HPDE6-E6E7 (cell line): ENCODE results near the gene PCDH9.

Experiments
- DNase-seq: peaks from one replicate; pipeline ENCODE4 v3.0.0; 2011; ENCODE audit warnings: missing footprints; ENCODE audit errors: extremely low spot score

PCDH9 gene

DNA sequence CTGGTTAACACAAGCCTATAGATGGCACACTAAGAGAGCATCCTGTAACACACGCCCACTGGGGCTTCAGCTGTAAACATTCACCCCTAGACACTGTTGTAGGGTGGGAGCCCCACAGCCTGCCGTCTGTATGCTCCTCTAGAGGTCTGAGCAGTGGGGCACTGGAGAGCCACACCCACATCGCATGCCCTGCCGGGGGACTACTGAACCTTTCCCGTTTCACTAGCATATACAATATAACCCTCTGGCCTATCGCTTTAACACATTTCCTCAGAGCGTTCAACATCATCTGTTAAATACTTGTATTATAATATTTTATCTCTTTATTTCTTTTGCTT, 73.4 kb downstream of the PCDH9 start:
- DNase-seq: no peak

DNA sequence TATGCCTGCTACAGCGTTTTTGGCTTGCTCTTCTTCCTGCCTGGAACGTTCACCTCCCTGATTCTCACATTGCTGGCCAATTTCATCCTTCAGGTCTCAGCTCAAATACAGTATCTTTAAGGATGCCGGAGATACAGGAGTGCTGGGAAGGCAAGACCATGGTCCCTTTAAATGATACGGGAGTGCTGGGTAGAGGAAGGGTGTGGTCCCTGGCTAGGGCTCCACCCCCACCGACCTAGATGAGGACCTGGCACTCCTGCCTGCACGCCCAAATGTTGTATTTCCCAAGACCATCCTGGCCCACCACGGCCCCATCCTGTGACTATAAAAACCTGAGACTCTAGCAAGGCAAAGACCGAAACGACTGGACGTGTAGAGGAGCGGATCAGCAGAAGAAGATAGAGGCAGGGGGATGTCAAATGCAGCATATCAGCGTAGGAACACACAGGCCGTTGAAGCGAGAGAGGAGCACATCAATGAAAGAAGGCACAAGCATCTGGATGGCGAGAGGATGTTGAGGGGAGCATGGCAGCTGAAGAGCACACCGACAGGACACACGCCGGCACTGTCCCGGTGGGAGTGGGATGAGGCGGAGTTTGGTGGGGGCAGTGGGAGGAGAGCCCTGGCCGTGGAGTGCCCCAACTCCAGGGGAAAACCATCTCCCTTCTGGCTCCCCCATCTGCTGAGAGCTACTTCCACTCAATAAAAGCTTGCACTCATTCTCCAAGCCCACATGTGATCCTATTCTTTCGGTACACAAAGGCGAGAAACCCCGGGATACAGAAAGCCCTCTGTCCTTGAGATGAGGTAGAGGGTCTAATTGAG, 74.0 kb downstream of the PCDH9 start:
- no peak for DNase-seq

DNA sequence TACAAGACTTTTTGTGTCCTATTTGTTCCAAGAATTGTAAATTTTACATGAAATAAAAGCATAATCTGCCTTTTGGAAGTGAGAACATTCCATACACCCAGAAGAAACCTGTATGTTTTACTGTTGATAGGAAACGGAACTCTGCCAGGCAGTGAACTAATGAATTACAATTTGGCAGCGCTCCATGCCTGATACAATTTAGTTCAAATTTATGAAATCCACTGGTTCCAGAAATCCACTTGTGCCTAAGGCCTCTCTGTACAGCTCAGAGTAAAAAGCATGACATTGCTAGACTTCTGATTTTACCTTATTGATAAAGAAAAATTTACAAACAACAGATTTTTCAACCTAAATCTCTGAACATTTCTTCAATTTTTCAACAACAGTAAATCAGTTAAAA, 78.1 kb downstream of the PCDH9 start:
- no peak for DNase-seq

DNA sequence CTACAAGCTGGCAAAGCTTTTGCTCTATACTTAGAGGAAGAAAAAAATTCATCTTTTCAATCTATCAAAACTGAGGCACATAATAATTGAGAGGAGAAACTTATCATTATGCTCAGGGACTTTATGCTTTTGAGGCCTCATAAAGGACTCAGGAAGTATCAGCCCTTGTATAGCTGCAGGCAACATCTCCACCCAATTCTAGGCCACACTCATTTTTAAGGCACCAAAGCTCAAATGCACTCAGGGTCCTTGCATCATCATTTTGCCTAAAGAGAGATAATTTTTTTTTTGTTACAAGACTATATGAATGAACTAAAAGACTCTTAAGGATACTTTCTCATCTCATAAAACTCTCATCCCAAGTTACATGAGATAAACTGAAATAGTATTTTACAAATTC, 78.5 kb downstream of the PCDH9 start:
- DNase-seq: no peak

DNA sequence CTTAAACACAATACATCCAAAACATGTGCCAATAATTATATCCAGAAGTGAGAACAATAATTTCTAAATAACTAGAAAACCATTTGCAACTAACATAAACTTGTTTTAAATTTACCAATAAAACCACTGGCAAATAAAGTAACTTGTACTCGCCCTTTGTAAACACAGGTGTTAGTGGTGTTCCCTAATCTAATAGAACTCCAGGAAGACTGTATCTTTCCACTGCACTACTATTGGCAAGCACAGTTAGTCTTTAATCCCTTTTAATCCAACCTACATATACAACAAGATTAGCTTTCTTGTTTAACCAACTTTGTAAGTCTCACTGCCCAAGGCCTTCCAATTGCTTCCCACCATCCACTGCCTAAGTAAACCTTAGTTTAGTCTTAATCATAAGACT, 79.5 kb downstream of the PCDH9 start:
- DNase-seq: no peak

DNA sequence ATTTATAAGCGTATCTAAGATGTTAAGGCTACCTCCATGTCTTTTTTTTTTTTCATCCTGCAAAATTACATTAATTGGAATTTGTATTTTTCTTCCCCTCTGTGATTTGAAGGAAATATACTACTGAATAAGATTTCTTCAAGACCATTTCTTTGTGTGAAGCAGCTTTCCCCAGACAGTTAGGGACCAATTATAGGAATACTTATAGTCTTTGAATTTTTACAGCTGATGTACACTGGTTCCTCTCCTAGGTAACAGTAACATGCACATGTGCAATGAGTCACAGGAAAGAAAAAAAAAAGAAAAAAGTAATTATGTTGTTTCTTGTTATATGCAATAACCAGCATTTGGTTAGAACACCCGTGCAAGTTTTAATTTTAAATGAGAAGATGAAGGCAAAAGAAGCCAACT, 82.0 kb downstream of the PCDH9 start:
- peak; percentile 1 for DNase-seq

DNA sequence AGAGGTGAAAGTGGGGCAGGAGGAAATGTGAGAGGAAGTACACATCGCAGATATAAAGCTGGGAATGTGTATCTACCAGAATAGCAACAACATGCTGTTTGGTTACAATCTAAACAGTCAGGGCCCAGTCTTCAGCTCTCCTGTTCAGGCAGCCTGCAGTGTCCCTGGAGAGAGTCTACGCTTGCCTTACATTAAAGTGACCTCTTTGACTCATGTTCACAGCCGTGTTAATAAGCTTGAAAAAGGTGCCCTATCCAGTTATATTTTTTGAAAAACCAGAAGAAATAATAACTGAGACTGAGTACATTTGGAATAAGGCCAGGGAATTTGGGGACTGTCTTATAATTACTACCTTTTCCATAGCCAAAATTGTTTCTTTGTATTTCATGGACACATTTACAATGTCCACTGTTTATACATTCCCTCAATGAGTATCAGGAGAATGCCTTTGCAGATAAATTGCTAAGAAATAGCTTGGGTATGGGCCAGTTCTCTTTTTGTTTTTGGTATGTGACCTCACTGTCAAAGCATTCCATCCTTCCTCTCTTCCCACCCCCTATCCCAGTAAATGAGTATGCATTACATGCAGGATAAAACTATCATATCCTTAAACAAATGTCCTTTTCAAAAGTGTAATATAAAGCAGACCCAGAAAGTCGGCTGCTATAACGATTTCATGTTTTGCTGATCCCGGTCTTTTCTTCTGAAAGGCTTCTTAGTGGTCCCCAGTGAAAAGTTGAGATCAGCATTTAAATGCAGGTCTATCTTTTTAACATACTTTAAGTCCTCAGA, 82.6 kb downstream of the PCDH9 start:
- DNase-seq: no peak

DNA sequence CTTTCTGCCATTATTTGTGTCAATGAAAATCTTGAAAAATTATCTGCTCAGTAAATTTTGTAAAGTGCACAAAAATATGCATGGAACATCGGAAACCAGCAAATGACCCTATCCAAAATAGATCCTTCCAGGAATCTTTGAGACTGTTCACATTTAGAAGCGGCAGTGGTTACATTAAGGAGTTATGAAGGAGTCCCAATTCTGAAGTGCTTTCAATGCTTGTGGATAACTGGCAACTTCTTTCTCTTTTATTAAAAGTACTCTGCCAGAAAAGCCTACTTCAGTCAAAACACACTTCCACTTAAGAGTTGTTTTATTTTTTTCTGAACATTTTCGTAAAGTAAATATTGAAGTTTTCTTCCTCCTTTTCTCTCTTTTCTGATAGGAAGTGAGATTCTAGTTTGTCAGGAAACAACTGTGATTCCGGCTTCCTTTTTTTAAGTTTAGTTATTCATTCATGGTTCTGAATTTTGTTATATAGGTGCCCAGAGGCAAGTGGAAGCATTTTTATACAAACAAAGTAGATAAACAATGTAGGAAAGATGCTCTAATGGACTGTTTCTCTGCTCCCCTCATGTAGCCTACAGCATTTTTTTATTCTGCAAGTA, 83.5 kb downstream of the PCDH9 start:
- no peak for DNase-seq

DNA sequence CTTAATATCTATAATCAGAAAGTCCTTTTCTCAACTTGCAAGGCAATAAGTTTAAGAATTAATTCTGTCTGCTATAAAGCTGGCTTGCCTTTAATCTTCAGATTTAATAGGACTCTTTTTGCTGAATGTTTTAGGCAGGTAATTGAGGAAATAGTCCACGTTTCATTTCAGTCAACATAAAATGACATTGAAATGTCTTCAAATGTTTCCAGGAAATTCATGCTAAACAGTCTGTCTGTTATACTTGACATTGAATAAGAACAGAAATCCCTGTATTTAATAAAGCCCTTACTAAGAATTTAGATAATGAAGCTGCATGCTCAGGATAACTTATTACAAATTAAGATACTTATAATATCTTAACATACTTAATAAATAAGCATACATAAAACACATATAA, 84.2 kb downstream of the PCDH9 start:
- no peak for DNase-seq

DNA sequence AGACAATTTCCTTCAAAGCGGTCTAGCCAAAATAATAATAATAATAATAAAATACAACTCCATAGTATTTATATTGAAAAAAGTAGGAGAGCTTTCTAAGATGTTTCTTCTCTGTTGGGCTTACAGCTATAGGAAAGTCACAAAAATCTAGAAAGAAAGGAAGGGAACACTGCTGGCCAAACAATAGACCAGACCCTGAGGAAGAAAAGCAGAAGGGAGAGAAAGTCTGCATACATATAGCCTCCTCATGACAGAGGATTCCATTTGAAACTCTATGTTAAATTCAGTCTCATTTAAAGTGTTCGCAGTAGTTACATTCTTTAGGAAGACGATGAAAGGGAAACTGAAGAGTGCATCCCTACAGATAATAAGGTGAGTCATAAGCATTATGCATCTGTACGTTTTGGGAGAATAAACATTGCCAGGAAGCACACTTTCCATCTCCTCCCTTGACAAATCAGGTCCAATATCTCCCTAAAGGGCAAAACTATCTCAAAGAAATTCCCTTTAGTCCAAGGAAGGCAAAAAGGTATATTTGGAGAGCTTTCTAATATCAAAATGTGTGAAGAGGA, 86.5 kb downstream of the PCDH9 start:
- no peak for DNase-seq

DNA sequence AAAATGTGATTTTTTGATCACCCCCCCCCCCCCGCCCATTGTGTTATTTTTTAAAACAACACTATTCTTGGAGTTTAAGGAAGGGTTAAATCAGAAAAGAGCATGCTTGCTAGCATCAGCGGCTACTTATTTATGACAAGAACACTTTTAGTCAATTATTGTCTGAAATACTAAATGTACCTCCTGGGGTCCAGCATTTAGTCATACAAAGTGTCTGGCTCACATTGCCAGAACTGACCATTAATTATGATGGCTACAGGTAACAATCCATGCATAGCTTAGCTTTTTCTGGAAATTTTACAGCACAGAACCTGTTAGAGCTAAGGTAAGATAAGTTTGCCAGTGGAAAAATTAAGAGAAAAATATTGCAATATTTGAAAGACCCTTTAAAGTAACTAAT, 90.1 kb downstream of the PCDH9 start:
- DNase-seq: no peak

DNA sequence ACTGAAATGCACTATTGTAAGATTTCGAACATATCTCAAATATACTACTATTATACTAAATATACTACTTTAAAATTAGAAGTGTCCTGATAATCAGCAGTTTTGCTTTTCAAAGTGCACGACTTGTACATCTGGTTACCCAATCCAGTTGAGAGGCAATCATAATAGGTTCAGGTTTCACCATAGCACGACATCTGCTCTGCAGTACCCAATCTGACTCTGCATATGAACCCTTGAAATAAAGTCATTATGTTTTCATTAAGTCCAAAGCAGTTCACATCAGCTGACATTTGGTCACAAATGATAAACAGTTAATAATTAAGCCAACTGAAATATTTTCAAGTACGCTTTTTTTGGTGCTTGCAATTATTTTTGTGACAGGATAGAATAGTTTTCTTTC, 90.6 kb downstream of the PCDH9 start:
- no peak for DNase-seq

DNA sequence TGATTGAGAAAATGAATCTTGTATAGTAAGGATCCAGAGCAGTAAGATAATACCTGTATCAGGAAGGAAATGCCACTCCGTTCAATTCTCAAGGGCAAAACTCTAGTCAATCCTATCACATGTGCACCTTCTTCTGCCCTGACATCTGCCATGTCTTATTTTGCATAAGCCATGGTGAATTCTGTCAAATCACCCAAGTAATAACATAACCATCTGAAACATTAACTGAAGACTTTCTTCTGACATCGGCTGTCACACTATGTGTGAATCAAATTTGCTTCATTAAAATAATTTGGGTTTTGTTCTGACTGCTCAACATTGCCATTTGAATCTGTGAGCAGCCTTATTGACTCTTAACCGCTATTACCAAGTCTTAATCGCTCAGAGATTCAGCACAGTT, 91.2 kb downstream of the PCDH9 start:
- no peak for DNase-seq

DNA sequence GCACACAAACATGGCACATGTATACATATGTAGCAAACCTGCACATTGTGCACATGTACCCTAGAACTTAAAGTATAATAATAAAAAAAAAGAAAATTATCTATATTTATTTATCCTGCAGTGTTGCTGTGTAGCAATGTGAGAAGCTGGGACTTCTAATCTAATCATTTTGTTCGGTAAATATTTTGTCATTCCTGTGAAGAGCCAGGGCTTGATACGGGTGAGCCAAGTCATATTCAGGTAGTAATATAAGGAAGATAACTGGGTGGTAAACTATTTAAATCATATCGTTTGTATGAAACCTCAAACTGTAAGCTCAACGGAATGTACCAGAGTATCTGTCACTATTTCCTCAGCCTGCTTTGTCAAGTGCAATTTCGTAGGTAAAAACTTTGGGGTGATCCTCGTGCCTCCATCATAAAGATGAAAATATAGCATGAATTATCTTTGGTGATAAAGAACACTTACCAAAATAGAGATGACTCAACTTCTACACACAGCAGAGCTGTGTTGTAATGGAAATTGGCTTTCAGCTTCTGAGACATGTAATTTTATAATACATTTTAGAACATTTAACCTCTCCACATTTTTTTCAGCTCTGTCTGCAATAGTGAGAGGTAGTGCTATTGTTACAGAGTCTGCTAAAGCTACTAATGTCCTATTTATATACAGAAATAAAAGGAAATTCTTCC, 92.9 kb downstream of the PCDH9 start:
- no peak for DNase-seq

DNA sequence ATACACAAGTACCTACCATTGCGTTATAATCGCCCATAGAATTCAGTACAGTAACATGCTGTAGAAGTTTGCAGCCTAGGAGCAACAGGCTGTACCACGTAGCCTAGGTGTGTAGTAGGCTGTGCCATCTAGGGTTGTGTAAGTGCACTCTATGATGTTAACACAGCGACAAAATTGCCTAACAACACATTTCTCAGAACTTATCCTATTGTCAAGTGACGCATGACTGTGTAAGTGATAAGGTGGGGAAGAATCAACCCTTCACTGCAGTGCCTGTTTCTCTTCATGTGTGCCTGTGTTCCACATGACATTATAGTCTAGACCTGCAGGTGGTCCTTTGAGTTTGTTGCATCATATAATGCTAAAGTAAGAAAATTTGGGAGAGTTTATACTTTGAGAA, 94.0 kb downstream of the PCDH9 start:
- DNase-seq: no peak

DNA sequence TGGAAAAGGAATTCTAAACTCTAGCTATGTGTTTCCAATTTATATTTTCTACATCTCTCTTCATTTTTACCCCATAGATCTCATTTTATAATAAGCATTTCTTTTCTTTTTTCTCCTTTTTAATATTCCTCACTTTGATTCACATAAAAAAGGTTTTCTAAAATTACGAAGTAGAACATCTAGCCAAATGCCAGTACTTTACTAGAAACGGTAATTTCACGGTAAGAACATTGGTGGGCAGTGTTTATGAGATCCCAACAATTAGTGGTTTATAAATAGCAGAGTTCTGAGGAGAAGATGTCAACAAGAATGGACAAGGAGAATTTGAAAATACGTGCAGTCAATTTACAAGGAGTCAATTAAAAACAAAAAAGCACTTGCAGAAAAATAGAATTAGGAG, 94.8 kb downstream of the PCDH9 start:
- DNase-seq: no peak

DNA sequence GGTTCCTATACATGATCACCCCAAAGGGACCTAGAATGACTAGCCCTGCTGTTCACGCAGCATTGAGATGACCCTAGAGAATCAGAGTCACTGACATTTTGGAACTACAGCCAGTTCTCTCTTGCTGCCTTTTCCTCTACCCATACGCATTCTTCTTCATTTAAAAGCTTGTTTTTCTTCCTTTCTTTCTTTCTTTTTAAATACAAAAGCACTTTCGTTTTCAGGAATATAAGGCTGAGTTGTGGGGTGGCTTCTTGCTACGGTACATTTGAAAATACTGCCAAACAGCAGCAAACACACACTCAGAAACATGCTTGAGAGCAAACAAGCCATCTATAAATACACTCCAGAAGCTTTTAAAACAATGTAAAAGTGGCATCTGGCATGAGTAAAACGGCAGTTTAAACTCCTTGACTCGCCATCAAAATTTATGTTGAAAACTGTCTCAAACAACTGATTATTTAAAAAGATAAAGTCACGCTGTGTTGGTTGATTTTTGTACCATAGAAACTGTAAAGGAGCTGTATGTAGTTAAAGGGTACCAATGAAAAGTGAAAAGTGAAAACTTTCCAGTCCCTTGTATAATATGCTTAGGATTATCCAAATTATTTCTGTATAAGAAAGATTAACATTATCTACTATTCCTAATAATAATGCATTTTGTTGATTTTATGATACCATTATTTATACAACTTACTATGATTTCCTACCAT, 95.6 kb downstream of the PCDH9 start:
- no peak for DNase-seq

DNA sequence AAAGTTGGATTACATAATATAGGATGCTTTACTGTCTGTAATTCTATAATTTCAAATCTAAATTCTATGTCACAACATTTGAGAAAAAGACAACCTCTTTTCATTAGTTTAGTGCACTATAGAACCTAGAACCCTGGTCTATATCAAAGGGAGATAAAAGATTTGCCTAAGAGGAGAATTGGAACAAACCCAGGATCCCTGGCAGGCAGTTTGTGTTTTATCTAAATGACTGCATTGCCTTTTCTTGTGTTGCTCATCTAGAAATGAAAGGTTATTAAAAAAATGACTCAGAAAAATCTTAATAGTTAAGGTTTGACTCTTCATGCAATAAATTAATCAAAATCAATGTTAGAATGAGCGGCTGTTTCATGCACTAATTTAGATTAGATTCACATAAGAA, 96.7 kb downstream of the PCDH9 start:
- no peak for DNase-seq

DNA sequence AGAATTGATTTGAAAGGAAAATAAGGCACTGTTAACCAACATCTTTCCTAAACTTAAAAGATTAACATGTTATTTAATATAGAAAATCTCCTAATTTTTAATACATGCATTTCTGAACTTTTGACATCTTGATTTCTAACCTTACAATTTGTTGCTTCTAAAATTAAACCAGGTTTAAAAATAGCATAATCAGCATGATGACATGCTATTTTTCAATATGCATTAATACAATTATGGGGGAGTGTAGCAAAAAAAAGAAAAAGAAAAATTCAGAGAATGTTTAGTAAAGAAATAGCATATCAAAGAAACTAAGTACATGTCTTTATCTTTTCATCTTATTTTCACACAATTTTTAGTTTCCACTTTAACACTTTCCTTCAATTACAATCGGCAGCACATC, 98.7 kb downstream of the PCDH9 start:
- DNase-seq: no peak

DNA sequence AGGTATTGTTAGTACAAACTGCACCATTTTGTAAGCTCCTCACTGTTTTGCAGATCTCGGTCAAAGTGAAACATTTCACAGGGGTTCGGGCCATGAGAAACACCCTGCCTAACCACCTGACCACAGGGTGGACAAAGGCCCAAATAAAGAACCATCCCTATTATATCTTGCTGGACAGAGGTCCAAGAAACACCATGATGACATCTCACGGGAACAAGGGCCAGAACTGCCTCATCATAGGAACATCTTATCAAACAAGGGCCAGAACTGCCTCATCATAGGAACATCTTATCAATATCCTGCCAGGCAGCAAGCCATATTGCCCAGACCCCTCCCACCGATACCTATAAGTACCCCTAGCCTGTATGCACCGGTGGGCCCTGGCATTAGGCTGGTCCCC, 99.7 kb downstream of the PCDH9 start:
- DNase-seq: no peak

DNA sequence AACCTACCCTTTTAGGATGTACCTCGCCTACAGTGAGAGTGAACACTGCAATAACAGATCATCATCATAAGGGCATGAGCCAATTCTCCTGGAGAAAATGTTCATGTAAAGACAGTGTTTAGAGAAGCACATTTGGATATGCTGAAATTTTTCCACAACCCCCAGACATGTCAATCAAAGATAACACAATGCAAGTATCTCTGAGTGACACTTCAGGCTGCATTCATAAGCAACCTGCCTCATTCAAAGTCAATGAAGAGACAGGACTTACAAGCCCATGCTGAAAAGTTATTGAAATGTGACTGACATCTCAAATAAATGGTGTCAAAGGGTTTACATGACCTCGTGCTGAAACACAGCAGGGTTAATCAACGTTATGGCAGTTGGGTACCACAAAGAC, 102.0 kb downstream of the PCDH9 start:
- DNase-seq: no peak
